SK-N-MC (cell line): ENCODE measurements around the gene FER.

Experiments used
- EZH2 ChIP-seq: fragments of 200-600 bp; sonication (generic); IDR thresholded peaks from one replicate; pipeline ENCODE4 v1.6.1; 2017; ENCODE audit warnings: antibody characterized with exemption
- POLR2AphosphoS5 ChIP-seq: IDR thresholded peaks from 2 replicates; pipeline ENCODE4 v1.6.1; 2012; ENCODE audit warnings: mild to moderate bottlenecking, low read depth, low read length, borderline replicate concordance

- no peak for TF ChIP-seq EZH2
- TF ChIP-seq POLR2AphosphoS5 = no peak
These were observed 17.9 kb downstream of the FER start for GRCh38 chr5:108765647-108766046.
